Measurements from ENCODE around the gene HOXB1. TPM values are rescaled to one million over a fixed set of nuclear protein-coding genes. Genes with fewer than 3 reads are reported as not detected.
"Not testable (repeated sequence)": the region's sequence is repeated elsewhere in the genome, so short reads cannot be mapped to it uniquely, and the experiment has no call there.

HOXB1 gene
- total and polyA plus RNA-seq, 4 donors: 0.63 TPM; not detected in 3

DNA sequence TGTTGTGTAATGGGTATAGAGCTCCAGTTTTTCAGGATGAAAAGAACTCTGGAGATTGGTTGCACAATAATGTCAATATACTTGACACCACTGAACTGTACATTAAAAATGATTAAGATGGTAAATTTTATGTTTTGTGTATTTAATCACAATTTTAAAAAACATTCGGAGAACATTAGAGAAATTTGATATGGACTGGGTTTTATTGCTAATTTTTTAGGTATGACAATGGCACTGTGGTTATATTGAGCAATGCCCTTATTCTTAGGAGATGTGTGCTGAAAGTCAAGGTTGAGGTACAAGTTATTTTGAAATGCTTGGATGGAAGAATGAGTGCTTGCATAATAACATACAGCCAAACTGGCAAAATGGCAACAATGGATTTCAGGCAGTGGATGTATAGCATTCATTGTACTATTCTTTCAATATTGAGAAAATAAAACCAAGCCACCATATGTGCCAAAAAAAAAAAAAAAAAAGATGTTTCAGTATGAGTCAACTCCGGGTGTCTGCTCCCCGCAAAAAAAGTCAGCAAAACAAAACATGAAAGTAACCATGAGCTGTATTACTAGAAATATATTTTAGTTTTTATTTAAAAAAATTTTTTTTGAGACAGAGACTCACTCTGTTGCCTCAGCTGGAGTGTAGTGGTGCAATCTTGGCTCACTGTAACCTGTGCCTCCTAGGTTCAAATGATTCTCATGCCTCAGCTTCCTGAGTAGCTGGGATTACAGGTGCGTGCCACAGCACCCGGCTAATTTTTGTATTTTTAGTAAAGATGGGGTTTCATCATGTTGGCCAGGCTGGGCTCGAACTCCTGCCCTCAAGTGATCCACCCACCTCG lies 19.8 kb downstream of the HOXB1 start:
- no peaks in the 10 kb centered on the region for H3K4me1 ChIP-seq (ENCODE audit: control insufficient read depth in 1 of 2, insufficient read depth in 2 of 2, low read length in 2 of 2)
- 78 to 82% methylated on average over 7 of the region's 7 CpGs for WGBS, 2 donors

DNA sequence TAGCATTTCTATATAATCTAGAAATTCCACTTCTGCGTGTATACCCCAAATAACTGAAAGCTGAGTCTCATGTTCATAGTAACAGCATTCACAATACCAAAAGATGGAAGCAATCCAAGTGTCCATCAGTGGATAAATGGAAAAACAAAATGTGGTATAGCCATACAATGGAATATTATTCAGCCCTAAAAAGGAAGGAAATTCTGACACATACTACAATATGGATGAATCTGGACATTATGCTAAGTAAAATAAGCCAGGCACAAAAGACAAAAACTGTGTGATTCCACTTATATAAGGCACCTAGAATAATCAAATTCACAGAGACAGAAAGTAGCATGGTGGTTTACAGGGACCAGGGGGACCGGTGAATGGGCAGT lies 20.4 kb downstream of the HOXB1 start:
- ATAC-seq (ENCODE audit: low FRiP score) (no peak), DNase-seq (no peak)
- intact Hi-C loops (cut with DNase I): no loop called here
- no peaks in the 10 kb centered on the region for H3K4me1 ChIP-seq (ENCODE audit: control insufficient read depth in 1 of 2, insufficient read depth in 2 of 2, low read length in 2 of 2)
- no peak overlapping the region for H3K4me3 ChIP-seq (ENCODE audit: low read length in 2 of 2)
- no peaks in the 10 kb centered on the region for H3K36me3 ChIP-seq (ENCODE audit: control insufficient read depth in 1 of 2, insufficient read depth in 2 of 2, low read length in 1 of 2)
- peaks cover 0 to under 1% of the 10 kb centered on the region in 2 donors for H3K27me3 ChIP-seq (ENCODE audit: control insufficient read depth in 1 of 2, insufficient read depth in 2 of 2, low read length in 1 of 2)
- H3K9me3 ChIP-seq (ENCODE audit: control insufficient read depth, low read length): no peaks in the 10 kb centered on the region
- H3K27ac ChIP-seq (ENCODE audit: low read depth in 1 of 2, low read length in 2 of 2): no peak overlapping the region
- 94 to 95% methylated on average over 2 of the region's 2 CpGs for WGBS, 2 donors

More for the DNA sequence above, 19.8 kb downstream of the HOXB1 start:
- H3K36me3 ChIP-seq (ENCODE audit: control insufficient read depth in 1 of 2, insufficient read depth in 2 of 2, low read length in 1 of 2): no peaks in the 10 kb centered on the region
- no peak overlapping the region for H3K27ac ChIP-seq (ENCODE audit: low read depth in 1 of 2, low read length in 2 of 2)
- ATAC-seq (ENCODE audit: low FRiP score): no peak
- H3K27me3 ChIP-seq (ENCODE audit: control insufficient read depth in 1 of 2, insufficient read depth in 2 of 2, low read length in 1 of 2): peaks cover 0 to 2% of the 10 kb centered on the region in 2 donors
- no peak overlapping the region for H3K4me3 ChIP-seq (ENCODE audit: low read length in 2 of 2)
- H3K9me3 ChIP-seq (ENCODE audit: control insufficient read depth, low read length): no peaks in the 10 kb centered on the region
- DNase-seq: no peak
- intact Hi-C loops (cut with DNase I): no loop called here

DNA sequence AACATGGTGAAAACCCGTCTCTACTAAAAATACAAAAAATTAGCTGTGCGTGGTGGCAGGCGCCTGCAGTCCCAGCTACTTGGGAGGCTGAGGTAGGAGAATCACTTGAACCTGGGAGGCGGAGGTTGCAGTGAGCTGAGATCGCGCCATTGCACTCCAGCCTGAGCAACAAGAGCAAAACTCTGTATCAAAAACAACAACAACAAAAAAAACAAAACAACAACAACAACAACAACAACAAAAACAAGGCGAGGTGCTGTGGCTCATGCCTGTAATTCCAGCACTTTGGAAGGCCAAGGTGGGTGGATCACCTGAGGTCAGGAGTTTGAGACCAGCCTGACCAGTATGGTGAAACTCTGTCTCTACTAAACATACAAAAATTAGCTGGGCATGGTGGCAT lies 21.1 kb downstream of the HOXB1 start:
- not testable (repeated sequence) for H3K9me3 ChIP-seq (ENCODE audit: control insufficient read depth, low read length); H3K4me3 ChIP-seq (ENCODE audit: low read length in 2 of 2); H3K27ac ChIP-seq (ENCODE audit: low read depth in 1 of 2, low read length in 2 of 2); H3K4me1 ChIP-seq (ENCODE audit: control insufficient read depth in 1 of 2, insufficient read depth in 2 of 2, low read length in 2 of 2); DNase-seq; H3K27me3 ChIP-seq (ENCODE audit: control insufficient read depth in 1 of 2, insufficient read depth in 2 of 2, low read length in 1 of 2); H3K36me3 ChIP-seq (ENCODE audit: control insufficient read depth in 1 of 2, insufficient read depth in 2 of 2, low read length in 1 of 2); ATAC-seq (ENCODE audit: low FRiP score)
- 95 to 99% methylated on average over 7 of the region's 7 CpGs for WGBS, 2 donors
- intact Hi-C loops (cut with DNase I): loop anchor here in 1 of 2 donors (5.0 kb wide), 1 partner anchor 33 kb away; no protein-coding TSS in a partner anchor

DNA sequence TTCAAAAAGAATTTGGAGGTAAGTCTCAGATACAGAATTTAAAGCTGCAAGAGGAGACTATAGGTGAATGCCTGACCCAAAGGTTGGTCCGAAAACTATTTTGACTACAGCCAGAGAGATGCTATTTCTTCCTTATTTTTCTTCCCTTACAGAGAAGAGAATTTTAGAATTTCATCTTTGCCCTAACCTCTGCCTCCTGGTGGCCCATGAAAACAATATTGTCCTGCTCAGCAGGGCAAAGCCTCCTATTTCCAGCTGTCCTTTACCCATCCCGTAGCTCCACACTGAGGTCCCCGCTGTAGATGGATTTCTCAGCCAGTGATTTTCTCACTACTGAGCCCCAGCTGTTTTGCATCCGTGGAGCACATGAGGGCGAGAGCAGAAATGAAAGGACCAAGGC lies 24.6 kb downstream of the HOXB1 start:
- intact Hi-C loops (cut with DNase I): loop anchor here in 1 of 2 donors (5.0 kb wide), 1 partner anchor 36 kb away; no protein-coding TSS in a partner anchor
- Histone ChIP-seq H3K4me3 (ENCODE audit: low read length in 2 of 2) (no peak overlapping the region), H3K36me3 (ENCODE audit: control insufficient read depth in 1 of 2, insufficient read depth in 2 of 2, low read length in 1 of 2) (no peaks in the 10 kb centered on the region), H3K9me3 (ENCODE audit: control insufficient read depth, low read length) (no peaks in the 10 kb centered on the region), H3K27me3 (ENCODE audit: control insufficient read depth in 1 of 2, insufficient read depth in 2 of 2, low read length in 1 of 2) (no peaks in the 10 kb centered on the region), H3K27ac (ENCODE audit: low read depth in 1 of 2, low read length in 2 of 2) (no peak overlapping the region), H3K4me1 (ENCODE audit: control insufficient read depth in 1 of 2, insufficient read depth in 2 of 2, low read length in 2 of 2) (no peaks in the 10 kb centered on the region)
- 82 to 88% methylated on average over 5 of the region's 5 CpGs for WGBS, 2 donors
- DNase-seq: no peak
- ATAC-seq (ENCODE audit: low FRiP score): no peak

DNA sequence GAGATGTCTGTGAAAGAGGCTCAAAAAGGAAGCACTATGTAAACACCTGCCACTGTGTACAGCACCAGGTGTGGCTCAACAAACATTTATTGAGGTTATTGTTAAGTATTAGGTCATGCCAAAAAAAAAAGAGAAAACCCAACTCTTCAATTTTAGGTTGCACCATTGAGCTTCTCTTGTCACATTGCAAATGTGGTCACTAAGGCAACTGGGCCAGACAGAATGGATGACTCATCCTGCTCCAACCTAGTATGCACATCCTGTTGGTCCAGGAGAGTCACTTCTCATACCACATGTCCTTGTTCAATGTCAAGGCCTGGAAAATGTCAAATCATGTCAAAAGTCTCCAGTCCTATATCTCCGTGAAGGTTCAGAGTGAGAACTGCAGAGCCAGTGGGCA lies 25.0 kb downstream of the HOXB1 start:
- Histone ChIP-seq H3K4me1 (ENCODE audit: control insufficient read depth in 1 of 2, insufficient read depth in 2 of 2, low read length in 2 of 2) (no peaks in the 10 kb centered on the region), H3K36me3 (ENCODE audit: control insufficient read depth in 1 of 2, insufficient read depth in 2 of 2, low read length in 1 of 2) (no peaks in the 10 kb centered on the region), H3K27me3 (ENCODE audit: control insufficient read depth in 1 of 2, insufficient read depth in 2 of 2, low read length in 1 of 2) (no peaks in the 10 kb centered on the region), H3K27ac (ENCODE audit: low read depth in 1 of 2, low read length in 2 of 2) (no peak overlapping the region), H3K9me3 (ENCODE audit: control insufficient read depth, low read length) (no peaks in the 10 kb centered on the region), H3K4me3 (ENCODE audit: low read length in 2 of 2) (no peak overlapping the region)
- ATAC-seq (ENCODE audit: low FRiP score): peak; percentile 66
- peak in 1 of 2 donors; percentile 60 for DNase-seq
- WGBS, 2 donors: 60 to 68% methylated on average over 1 of the region's 1 CpG
- intact Hi-C loops (cut with DNase I): loop anchor here in 1 of 2 donors (5.0 kb wide), 1 partner anchor 37 kb away; no protein-coding TSS in a partner anchor

DNA sequence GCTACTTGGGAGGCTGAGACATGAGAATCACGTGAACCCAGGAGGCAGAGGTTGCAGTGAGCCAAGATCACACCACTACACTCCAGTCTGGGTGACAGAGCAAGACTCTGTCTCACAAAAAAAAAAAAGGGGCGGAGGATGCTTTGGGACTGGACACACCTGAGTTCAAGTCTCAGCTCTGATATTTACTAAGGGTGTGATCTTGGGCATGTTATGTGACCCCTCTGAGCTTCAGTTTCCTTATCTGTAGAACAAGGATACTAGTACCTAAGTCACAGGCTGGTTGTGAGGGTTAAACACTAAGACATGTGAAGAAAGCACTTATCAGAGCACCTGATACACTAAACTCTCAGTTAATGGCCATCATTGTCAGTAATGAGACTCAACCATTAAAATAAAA lies 25.9 kb downstream of the HOXB1 start:
- Histone ChIP-seq H3K4me1 (ENCODE audit: control insufficient read depth in 1 of 2, insufficient read depth in 2 of 2, low read length in 2 of 2) (no peaks in the 10 kb centered on the region), H3K4me3 (ENCODE audit: low read length in 2 of 2) (no peak overlapping the region), H3K27me3 (ENCODE audit: control insufficient read depth in 1 of 2, insufficient read depth in 2 of 2, low read length in 1 of 2) (no peaks in the 10 kb centered on the region), H3K9me3 (ENCODE audit: control insufficient read depth, low read length) (no peaks in the 10 kb centered on the region), H3K36me3 (ENCODE audit: control insufficient read depth in 1 of 2, insufficient read depth in 2 of 2, low read length in 1 of 2) (no peaks in the 10 kb centered on the region), H3K27ac (ENCODE audit: low read depth in 1 of 2, low read length in 2 of 2) (no peak overlapping the region)
- no peak for DNase-seq
- intact Hi-C loops (cut with DNase I): loop anchor here in 1 of 2 donors (5.0 kb wide), 1 partner anchor 37 kb away; no protein-coding TSS in a partner anchor
- ATAC-seq (ENCODE audit: low FRiP score): no peak
- WGBS, 2 donors: 92 to 95% methylated on average over 2 of the region's 2 CpGs

DNA sequence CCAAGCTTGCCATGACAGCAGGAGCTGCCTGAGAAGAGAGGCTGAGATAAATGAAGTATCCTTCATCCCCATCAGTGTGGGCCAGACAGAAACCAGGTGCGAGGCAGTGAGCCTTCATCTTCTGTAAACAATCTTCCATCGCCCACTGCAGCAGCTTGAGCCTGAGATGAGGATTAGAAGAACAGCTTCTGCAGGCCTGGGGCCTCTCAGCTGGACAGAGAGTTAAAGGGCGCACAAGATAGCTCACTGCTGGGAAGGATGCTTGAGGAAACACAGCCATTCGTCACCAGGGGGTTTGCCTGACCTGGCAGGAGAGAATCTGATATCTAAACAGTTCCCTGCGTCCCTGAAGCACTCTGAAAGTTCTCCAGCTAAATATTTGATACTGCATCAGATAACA lies 27.1 kb downstream of the HOXB1 start:
- Histone ChIP-seq H3K27ac (ENCODE audit: low read depth in 1 of 2, low read length in 2 of 2) (no peak overlapping the region), H3K27me3 (ENCODE audit: control insufficient read depth in 1 of 2, insufficient read depth in 2 of 2, low read length in 1 of 2) (no peaks in the 10 kb centered on the region), H3K36me3 (ENCODE audit: control insufficient read depth in 1 of 2, insufficient read depth in 2 of 2, low read length in 1 of 2) (no peaks in the 10 kb centered on the region), H3K4me3 (ENCODE audit: low read length in 2 of 2) (no peak overlapping the region), H3K4me1 (ENCODE audit: control insufficient read depth in 1 of 2, insufficient read depth in 2 of 2, low read length in 2 of 2) (no peaks in the 10 kb centered on the region), H3K9me3 (ENCODE audit: control insufficient read depth, low read length) (no peaks in the 10 kb centered on the region)
- ATAC-seq (ENCODE audit: low FRiP score): no peak
- no peak for DNase-seq
- WGBS, 2 donors: 92 to 94% methylated on average over 5 of the region's 5 CpGs
- intact Hi-C loops (cut with DNase I): no loop called here

DNA sequence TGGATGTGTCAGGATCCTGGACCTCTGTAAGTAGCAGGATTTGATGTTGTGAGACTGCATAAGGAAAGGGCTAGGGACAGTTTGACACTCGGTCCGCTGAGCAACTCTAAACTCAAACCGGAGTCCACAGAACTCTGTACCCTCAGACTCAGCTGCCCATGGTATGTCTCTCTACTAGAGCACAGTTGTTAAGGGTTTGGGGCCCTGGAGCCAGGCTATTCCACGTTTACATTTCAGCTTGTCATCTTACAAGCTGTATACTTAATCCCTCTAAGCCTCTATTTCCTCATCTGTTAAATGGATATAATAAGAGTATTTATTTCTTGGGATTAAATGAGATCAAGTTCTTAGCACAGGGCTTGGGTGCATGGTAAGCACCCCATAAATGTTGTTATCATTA lies 27.9 kb downstream of the HOXB1 start:
- ATAC-seq (ENCODE audit: low FRiP score): no peak
- H3K4me3 ChIP-seq (ENCODE audit: low read length in 2 of 2): no peak overlapping the region

DNA sequence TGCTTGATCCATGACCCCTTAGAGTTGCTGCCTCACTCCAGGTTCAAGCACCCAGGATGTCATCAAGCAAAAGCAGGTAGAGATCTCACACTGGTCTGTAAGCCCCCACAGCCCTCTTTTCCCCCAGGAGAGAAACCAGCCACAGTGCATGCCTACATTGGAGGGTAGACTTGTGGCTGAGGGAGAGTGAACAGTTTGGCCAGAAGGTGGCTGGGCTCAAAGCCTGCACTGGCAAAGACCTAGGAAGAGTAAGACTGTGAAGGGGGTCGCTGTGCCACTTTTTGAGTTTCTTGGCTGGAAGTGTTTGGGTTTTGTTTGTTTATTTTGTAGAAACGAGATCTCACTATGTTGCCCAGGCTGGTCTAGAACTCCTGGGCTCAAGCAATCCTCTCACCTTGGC lies 28.5 kb downstream of the HOXB1 start:
- H3K4me3 ChIP-seq (ENCODE audit: low read length in 2 of 2): no peak overlapping the region
- intact Hi-C loops (cut with DNase I): no loop called here
- no peak for DNase-seq
- H3K4me1 ChIP-seq (ENCODE audit: control insufficient read depth in 1 of 2, insufficient read depth in 2 of 2, low read length in 2 of 2): no peaks in the 10 kb centered on the region
- 73 to 80% methylated on average over 2 of the region's 2 CpGs for WGBS, 2 donors
- ATAC-seq (ENCODE audit: low FRiP score): no peak
- H3K27me3 ChIP-seq (ENCODE audit: control insufficient read depth in 1 of 2, insufficient read depth in 2 of 2, low read length in 1 of 2): no peaks in the 10 kb centered on the region
- no peaks in the 10 kb centered on the region for H3K9me3 ChIP-seq (ENCODE audit: control insufficient read depth, low read length)
- no peak overlapping the region for H3K27ac ChIP-seq (ENCODE audit: low read depth in 1 of 2, low read length in 2 of 2)
- no peaks in the 10 kb centered on the region for H3K36me3 ChIP-seq (ENCODE audit: control insufficient read depth in 1 of 2, insufficient read depth in 2 of 2, low read length in 1 of 2)

More for the DNA sequence above, 27.9 kb downstream of the HOXB1 start:
- intact Hi-C loops (cut with DNase I): no loop called here
- H3K27ac ChIP-seq (ENCODE audit: low read depth in 1 of 2, low read length in 2 of 2): no peak overlapping the region
- WGBS, 2 donors: 92% methylated on average over 4 of the region's 4 CpGs
- no peaks in the 10 kb centered on the region for H3K4me1 ChIP-seq (ENCODE audit: control insufficient read depth in 1 of 2, insufficient read depth in 2 of 2, low read length in 2 of 2)
- DNase-seq: no peak
- no peaks in the 10 kb centered on the region for H3K36me3 ChIP-seq (ENCODE audit: control insufficient read depth in 1 of 2, insufficient read depth in 2 of 2, low read length in 1 of 2)
- H3K9me3 ChIP-seq (ENCODE audit: control insufficient read depth, low read length): no peaks in the 10 kb centered on the region
- H3K27me3 ChIP-seq (ENCODE audit: control insufficient read depth in 1 of 2, insufficient read depth in 2 of 2, low read length in 1 of 2): no peaks in the 10 kb centered on the region

All from aorta (tissue), 5 donors.